Fibroblast of skin of left biceps (primary cell): ENCODE results near the gene BBS1.
"Not testable (repeated sequence)": the region's sequence is repeated elsewhere in the genome, so short reads cannot be mapped to it uniquely, and the experiment has no call there.

Experiments used
- DNase-seq, 2 experiments: peaks; one replicate each; pipeline ENCODE4 v3.0.0-alpha.2; 2013; ENCODE audit warnings: low read depth in 2 of 2

The BBS1 gene

GRCh38 chr11:66510271-66510989 lies at the start of gene BBS1:
Gene BBS1, plus strand, starts transcription at chr11:66510635. Its CDS starts 25 bp downstream, at chr11:66510660.
- peak; percentile 31 to 47 for DNase-seq

DNA sequence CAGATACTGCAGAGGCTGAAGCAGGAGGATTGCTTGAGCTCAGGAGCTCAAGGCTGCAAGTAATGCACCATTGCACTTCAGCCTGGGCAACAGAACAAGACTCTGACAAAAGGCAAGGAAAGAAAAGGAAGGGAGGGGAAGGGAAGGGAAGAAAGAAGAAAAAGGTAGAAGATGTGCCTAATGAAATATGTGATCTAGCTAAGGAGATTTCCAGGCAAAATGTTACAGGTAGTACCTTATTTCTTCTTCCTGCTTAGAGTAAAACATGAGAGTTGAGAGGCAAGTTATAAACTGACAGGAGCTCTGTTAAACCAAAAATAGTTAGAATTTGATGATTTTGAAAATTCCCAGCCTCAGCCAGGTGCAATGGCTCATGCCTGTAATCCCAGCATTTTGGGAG lies 48.4 kb upstream of the BBS1 start:
- DNase-seq = no peak

DNA sequence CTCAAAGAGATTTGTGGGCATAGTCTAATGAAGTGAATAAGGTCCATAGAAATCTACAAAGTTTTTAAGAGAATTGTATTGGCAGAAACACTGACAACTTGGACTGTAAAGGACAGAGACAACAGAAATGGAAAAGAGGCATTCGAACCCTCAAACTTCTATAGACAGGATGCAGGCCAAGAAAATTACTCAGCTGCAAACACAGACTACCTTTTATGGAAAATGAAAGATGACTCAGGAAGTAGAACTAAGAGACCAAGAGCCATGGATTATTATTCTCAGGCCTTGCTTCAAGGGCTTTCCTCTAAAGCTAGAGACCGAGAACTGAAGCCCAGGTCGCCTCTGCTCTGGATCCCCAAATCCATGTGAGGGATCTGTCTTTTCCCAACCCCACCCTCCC lies 47.5 kb upstream of the BBS1 start:
- DNase-seq = no peak

DNA sequence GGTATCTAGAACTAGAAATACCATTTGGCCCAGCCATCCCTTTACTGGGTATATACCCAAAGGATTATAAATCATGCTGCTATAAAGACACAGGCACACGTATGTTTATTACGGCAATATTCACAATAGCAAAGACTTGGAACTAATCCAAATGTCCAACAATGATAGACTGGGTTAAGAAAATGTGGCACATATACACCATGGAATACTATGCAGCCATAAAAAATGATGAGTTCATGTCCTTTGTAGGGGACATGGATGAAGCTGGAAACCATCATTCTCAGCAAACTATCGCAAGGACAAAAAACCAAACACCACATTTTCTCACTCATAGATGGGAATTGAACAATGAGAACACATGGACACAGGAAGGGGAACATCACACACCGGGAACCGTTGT lies 46.3 kb upstream of the BBS1 start:
- DNase-seq = not testable (repeated sequence)

- DNase-seq = no peak
Observed at GRCh38 chr11:66464916-66465315, 45.5 kb upstream of the BBS1 start.

DNA sequence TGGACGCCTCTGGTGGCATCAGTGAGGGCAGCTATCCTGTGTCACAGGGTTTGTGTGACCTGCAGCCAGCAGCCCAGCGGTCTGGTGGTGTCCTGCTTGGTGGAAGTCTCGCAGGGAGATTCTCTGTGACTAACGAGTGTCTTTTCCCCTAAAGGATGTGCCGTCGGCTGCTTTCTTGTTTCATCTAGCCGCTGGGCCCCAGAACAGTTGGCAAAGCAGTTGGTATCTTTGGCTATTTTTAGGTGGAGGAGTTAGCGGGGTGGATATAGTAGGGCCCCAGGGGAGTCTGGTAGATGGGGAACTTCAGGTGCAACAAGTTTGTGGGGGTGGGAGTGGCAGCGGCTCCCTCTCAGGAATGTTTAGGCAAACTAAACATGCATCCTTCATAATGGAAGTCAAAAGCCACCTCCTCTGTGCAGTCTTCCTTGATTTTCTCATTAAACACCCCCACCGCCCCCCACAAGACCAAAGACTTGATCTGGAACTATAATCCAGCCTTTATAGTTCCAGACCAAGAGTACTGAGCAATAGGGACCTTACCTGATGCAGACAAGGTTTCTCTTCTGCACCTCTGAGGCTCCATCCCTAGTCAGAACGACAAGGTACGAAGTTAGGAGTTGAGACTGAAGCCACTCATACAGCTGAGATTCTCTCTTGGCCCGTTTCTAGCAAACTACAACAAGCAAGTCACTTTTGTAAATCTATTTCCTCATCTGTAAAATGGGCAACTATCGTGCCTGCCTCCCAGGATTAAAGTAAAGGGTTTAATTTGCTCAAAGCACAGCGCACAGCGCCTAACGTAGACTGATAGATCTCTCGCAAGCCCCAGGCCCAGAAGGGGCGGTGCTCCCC lies 44.8 kb upstream of the BBS1 start:
- DNase-seq = no peak

GRCh38 chr11:66466225-66467033 lies 44.0 kb upstream of the BBS1 start, which contains the start of gene PELI3:
Gene PELI3, plus strand, starts transcription at chr11:66466905. Its CDS starts 1,224 bp downstream, at chr11:66468129.
- peak; percentile 75 to 78 for DNase-seq

GRCh38 chr11:66467034-66467659 lies 43.3 kb upstream of the BBS1 start:
- no peak for DNase-seq

DNA sequence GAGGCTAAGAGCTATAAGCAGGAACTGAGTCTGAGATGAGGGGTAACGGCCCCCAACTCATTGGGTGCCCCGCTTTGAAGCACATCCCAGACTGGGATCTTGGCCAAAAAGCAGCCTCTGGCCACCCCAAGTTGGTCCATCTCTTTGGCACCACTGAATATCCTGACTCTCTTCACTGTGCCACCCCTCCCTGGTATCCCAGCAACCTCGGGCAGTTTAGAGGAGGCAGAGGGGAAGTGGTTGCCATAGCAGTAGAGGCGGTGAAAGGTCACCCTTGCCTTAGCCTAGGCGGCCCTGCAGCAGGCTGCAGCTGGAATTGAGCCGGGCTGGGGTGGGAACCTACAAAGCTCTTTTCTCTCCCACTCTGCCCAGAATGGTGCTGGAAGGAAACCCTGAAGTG lies 42.7 kb upstream of the BBS1 start:
- no peak for DNase-seq

GRCh38 chr11:66468691-66469090 lies 41.7 kb upstream of the BBS1 start:
- no peak for DNase-seq

GRCh38 chr11:66469441-66469840 lies 41.0 kb upstream of the BBS1 start:
- DNase-seq = no peak

DNA sequence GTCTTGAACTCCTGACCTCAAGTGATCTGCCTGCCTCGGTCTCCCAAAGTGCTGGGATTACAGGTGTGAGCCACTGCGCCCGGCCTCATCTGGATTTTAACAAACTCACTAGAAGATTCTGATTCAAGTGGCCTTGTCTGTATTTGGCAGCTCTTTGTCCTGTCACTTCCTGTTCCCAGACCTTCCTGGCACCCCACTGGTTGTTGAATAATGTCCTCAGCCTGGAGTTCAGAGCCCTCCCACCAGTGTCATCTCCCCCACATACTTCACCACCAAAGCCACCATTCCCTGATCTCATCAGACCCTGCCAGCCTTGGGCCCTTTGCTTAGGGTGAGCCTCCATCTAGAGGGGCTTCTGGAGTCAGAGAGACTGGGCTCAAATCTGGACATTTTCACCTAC lies 40.4 kb upstream of the BBS1 start:
- no peak for DNase-seq

GRCh38 chr11:66471142-66471541 lies 39.3 kb upstream of the BBS1 start:
- no peak for DNase-seq

- DNase-seq = no peak
Observed at GRCh38 chr11:66472054-66472453, 38.4 kb upstream of the BBS1 start.

DNA sequence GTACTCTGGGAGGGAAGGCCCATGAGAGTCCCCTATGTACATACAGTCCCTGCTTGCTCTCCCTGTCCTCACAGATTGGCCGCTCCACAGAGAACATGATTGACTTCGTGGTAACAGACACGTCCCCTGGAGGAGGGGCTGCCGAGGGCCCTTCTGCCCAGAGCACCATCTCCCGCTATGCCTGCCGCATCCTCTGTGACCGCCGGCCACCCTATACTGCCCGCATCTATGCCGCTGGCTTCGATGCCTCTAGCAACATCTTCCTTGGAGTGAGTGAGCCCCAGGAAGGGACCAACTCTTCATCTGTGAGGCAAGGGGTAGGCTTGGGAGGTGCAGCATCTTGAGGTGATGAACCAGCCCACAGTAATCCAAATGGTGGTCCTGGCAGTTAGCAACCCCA lies 37.3 kb upstream of the BBS1 start:
- no peak for DNase-seq

- DNase-seq = no peak
Observed at GRCh38 chr11:66473608-66474515, 36.6 kb upstream of the BBS1 start.

DNA sequence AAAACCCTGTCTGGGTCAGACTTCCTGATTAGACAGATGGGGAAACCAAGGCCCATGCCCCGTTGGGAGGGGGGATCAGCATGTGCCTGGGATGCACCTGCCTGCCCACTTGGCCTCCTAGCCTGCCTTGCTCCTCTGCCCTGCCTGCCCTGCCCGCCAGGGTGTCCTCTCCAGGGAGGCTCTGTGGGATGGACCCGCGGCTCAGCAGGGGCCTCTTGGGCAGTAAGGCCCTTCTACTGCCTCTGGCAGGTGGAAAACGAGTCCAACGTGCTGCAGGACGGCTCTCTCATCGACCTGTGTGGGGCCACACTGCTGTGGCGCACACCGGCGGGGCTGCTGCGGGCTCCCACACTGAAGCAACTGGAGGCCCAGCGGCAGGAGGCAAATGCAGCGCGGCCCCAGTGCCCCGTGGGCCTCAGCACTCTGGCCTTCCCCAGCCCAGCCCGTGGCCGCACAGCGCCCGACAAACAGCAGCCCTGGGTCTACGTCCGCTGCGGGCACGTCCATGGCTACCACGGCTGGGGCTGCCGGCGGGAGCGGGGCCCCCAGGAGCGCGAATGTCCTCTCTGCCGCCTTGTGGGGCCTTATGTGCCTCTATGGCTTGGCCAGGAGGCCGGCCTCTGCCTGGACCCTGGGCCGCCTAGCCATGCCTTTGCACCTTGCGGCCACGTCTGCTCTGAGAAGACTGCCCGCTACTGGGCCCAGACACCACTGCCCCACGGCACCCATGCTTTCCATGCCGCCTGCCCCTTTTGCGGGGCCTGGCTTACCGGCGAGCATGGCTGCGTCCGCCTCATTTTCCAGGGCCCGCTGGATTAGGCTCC lies 34.9 kb upstream of the BBS1 start:
- no peak for DNase-seq

GRCh38 chr11:66476173-66476840 lies 34.1 kb upstream of the BBS1 start:
- no peak for DNase-seq

DNA sequence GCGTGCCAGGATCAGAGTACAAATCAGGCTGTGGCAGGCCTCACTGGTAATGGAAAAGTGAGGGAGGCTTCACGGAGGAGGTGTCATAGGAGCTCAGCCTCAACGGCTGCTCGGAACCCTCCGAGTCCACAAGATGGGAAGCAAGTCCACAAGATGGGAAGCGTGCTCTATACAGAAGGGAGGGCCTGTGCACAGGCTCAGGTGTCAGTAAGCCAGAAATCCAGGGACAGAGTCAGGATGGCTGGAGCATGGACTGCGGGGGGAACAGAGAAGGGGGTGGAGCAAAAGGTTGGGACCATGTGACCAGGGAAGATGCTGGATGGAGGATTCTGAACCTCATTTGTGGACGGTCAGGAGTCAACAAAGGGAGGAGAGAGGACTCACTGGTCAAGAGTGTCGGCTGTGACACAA lies 33.6 kb upstream of the BBS1 start:
- DNase-seq = no peak
